Activated CD8-positive, alpha-beta T cell treated with anti-CD3 and anti-CD28 coated beads, Interleukin-2, amount 10 ng/mL, durations not matched to agents 7 days and 5 days (primary cell): ENCODE data around the gene DNHD1. TPM values are rescaled to one million over a fixed set of nuclear protein-coding genes. Genes with fewer than 3 reads are reported as not detected.
A peak's percentile ranks its signal among the peaks of the same experiment; 100 is the strongest.

Experiments
- ATAC-seq: fragments of 150-1000 bp; cut with Tn5 transposase; one replicate; pipeline ENCODE4 v1.10.0; 2021; ENCODE audit warnings: moderate library complexity
- CTCF ChIA-PET: fragments of 350-600 bp; sonication (Branson Sonifier 250); formaldehyde crosslinking; loops from one replicate; lab custom pipeline; 2021; ENCODE audit warnings: antibody characterized with exemption; lab: Charles Lee
- POLR2A ChIA-PET: fragments of 350-600 bp; sonication (Branson Sonifier 250); formaldehyde crosslinking; loops from one replicate; lab custom pipeline; 2021; ENCODE audit warnings: antibody characterized with exemption; lab: Charles Lee
- DNase-seq: peaks from one replicate; pipeline ENCODE4 v3.0.0-alpha.2; 2020
- H3K27ac Mint-ChIP-seq: one replicate; pipeline ENCODE4 v1.8.0; 2021; ENCODE audit warnings: mild to moderate bottlenecking, mixed read lengths
- H3K27me3 Mint-ChIP-seq: one replicate; pipeline ENCODE4 v1.8.0; 2021; ENCODE audit warnings: low read depth, mixed read lengths
- H3K36me3 Mint-ChIP-seq: one replicate; pipeline ENCODE4 v1.8.0; 2021; ENCODE audit warnings: low read depth, mixed read lengths
- H3K4me1 Mint-ChIP-seq: one replicate; pipeline ENCODE4 v1.8.0; 2021; ENCODE audit warnings: low read depth, mixed read lengths
- H3K4me3 Mint-ChIP-seq: one replicate; pipeline ENCODE4 v1.8.0; 2021; ENCODE audit warnings: mild to moderate bottlenecking, mixed read lengths
- H3K9me3 Mint-ChIP-seq: one replicate; pipeline ENCODE4 v1.8.0; 2022; ENCODE audit warnings: mixed read lengths; ENCODE audit not compliant: insufficient read depth
- total RNA-seq, 2 experiments: library from RNA; stranded (reverse); gene quantifications; one replicate each; pipeline ENCODE4 v1.2.3, GENCODE V29; 2021

The DNHD1 gene
- total RNA-seq, 2 experiments from 2014 or later = 17.8 to 18.5 TPM

GRCh38 chr11:6481012-6481923 is 15.8 kb upstream of the DNHD1 start, which contains the start of the genes ARFIP2 and TIMM10B:
Gene ARFIP2, minus strand, starts transcription at chr11:6481331. Its CDS starts 910 bp downstream, at chr11:6480421.
Gene TIMM10B, plus strand, starts transcription at chr11:6481501. Its CDS starts 16 bp downstream, at chr11:6481517.
- H3K27ac Mint-ChIP-seq = peak within 1 kb of the TSS; percentile 97
- peaks cover 38% of the 10 kb centered on the region for H3K4me1 Mint-ChIP-seq
- no peaks in the 10 kb centered on the region for H3K27me3 Mint-ChIP-seq
- ChIA-PET POLR2A (interaction anchor here (0.6 to 3.2 kb wide), 23 partner anchors 8 to 202 kb away, joined by 3 to 21 read pairs (median 4); partner anchors contain the start of genes DNHD1, ILK, MRPL17 and RRP8), CTCF (interaction anchor here (0.7 to 4.8 kb wide), 14 partner anchors 9 to 274 kb away, joined by 3 to 39 read pairs (median 4); partner anchors contain the start of gene MRPL17)
- H3K36me3 Mint-ChIP-seq = peaks cover 45% of the 10 kb centered on the region
- peak within 1 kb of the TSS; percentile 94 for H3K4me3 Mint-ChIP-seq
- DNase-seq (peak; percentile 99), ATAC-seq (peak; percentile 96)
- no peaks in the 10 kb centered on the region for H3K9me3 Mint-ChIP-seq

GRCh38 chr11:6481924-6482275 is 15.2 kb upstream of the DNHD1 start:
- H3K27ac Mint-ChIP-seq = peak overlapping the region; percentile 97

GRCh38 chr11:6482441-6482840 is 14.6 kb upstream of the DNHD1 start:
- no peak for ATAC-seq
- POLR2A ChIA-PET = interaction anchor here (1.1 to 3.2 kb wide), 9 partner anchors 9 to 137 kb away, joined by 3 to 21 read pairs (median 9); partner anchors contain the start of genes DNHD1, ILK, RRP8 and SMPD1
- H3K27ac Mint-ChIP-seq = peak overlapping the region; percentile 97
- H3K9me3 Mint-ChIP-seq = no peaks in the 10 kb centered on the region
- H3K36me3 Mint-ChIP-seq = peaks cover 39% of the 10 kb centered on the region
- CTCF ChIA-PET = interaction anchor here (0.9 to 4.8 kb wide), 10 partner anchors 23 to 255 kb away, joined by 3 to 39 read pairs (median 4); partner anchors contain the start of gene MRPL17
- peaks cover 38% of the 10 kb centered on the region for H3K4me1 Mint-ChIP-seq
- peak overlapping the region; percentile 94 for H3K4me3 Mint-ChIP-seq
- no peak for DNase-seq
- H3K27me3 Mint-ChIP-seq = no peaks in the 10 kb centered on the region

More at GRCh38 chr11:6481924-6482275, 15.2 kb upstream of the DNHD1 start:
- H3K36me3 Mint-ChIP-seq = peaks cover 43% of the 10 kb centered on the region
- DNase-seq (no peak), ATAC-seq (peak; percentile 8)
- H3K4me1 Mint-ChIP-seq = peaks cover 38% of the 10 kb centered on the region
- no peaks in the 10 kb centered on the region for H3K9me3 Mint-ChIP-seq
- no peaks in the 10 kb centered on the region for H3K27me3 Mint-ChIP-seq
- POLR2A ChIA-PET = interaction anchor here (0.8 to 3.2 kb wide), 21 partner anchors 8 to 202 kb away, joined by 3 to 21 read pairs (median 5); partner anchors contain the start of genes DNHD1, ILK, MRPL17 and RRP8
- H3K4me3 Mint-ChIP-seq = peak overlapping the region; percentile 94
- CTCF ChIA-PET = interaction anchor here (1.0 to 4.8 kb wide), 13 partner anchors 8 to 274 kb away, joined by 3 to 39 read pairs (median 4); partner anchors contain the start of gene MRPL17

- Mint-ChIP-seq H3K4me3 (peak overlapping the region; percentile 94), H3K27me3 (no peaks in the 10 kb centered on the region), H3K4me1 (peaks cover 38% of the 10 kb centered on the region), H3K36me3 (peaks cover 36% of the 10 kb centered on the region), H3K27ac (peak overlapping the region; percentile 97), H3K9me3 (no peaks in the 10 kb centered on the region)
- ChIA-PET POLR2A (interaction anchor here (0.8 to 3.2 kb wide), 3 partner anchors 13 to 136 kb away, joined by 3 to 14 read pairs (median 3); partner anchors contain the start of genes DNHD1 and TPP1), CTCF (interaction anchor here (0.9 to 4.8 kb wide), 6 partner anchors 23 to 121 kb away, joined by 3 to 39 read pairs (median 8); no protein-coding TSS in a partner anchor)
- DNase-seq (no peak), ATAC-seq (no peak)
Observed at GRCh38 chr11:6483015-6483414, 14.1 kb upstream of the DNHD1 start.

- Mint-ChIP-seq H3K27ac (no peak overlapping the region), H3K4me3 (no peak overlapping the region), H3K27me3 (no peaks in the 10 kb centered on the region), H3K4me1 (peaks cover 21% of the 10 kb centered on the region), H3K9me3 (no peaks in the 10 kb centered on the region), H3K36me3 (peaks cover 35% of the 10 kb centered on the region)
- ChIA-PET POLR2A (no interaction called here), CTCF (interaction anchor here (1.0 to 4.8 kb wide), 8 partner anchors 7 to 122 kb away, joined by 3 to 39 read pairs (median 5); no protein-coding TSS in a partner anchor)
- DNase-seq = no peak
- ATAC-seq = no peak
Observed at GRCh38 chr11:6485661-6486060, 11.4 kb upstream of the DNHD1 start.

GRCh38 chr11:6486256-6486655 is 10.8 kb upstream of the DNHD1 start:
- Mint-ChIP-seq H3K36me3 (peaks cover 33% of the 10 kb centered on the region), H3K4me1 (peaks cover 16% of the 10 kb centered on the region), H3K9me3 (no peaks in the 10 kb centered on the region), H3K27ac (no peak overlapping the region), H3K4me3 (no peak overlapping the region), H3K27me3 (no peaks in the 10 kb centered on the region)
- DNase-seq (no peak), ATAC-seq (no peak)
- POLR2A ChIA-PET = interaction anchor here (1.0 kb wide), 1 partner anchor 13 kb away, joined by 3 read pairs; the partner anchor contains the start of gene TRIM3
- CTCF ChIA-PET = interaction anchor here (1.1 to 5.0 kb wide), 7 partner anchors 13 to 123 kb away, joined by 3 to 30 read pairs (median 5); no protein-coding TSS in a partner anchor

- Mint-ChIP-seq H3K9me3 (no peaks in the 10 kb centered on the region), H3K4me1 (peaks cover 16% of the 10 kb centered on the region), H3K27me3 (no peaks in the 10 kb centered on the region), H3K36me3 (peaks cover 34% of the 10 kb centered on the region), H3K4me3 (no peak overlapping the region), H3K27ac (no peak overlapping the region)
- ChIA-PET CTCF (interaction anchor here (1.1 to 5.0 kb wide), 7 partner anchors 12 to 124 kb away, joined by 3 to 30 read pairs (median 3); no protein-coding TSS in a partner anchor), POLR2A (interaction anchor here (1.0 kb wide), 1 partner anchor 13 kb away, joined by 3 read pairs; the partner anchor contains the start of gene TRIM3)
- ATAC-seq = no peak
- no peak for DNase-seq
Observed at GRCh38 chr11:6486938-6487337, 10.1 kb upstream of the DNHD1 start.

- POLR2A ChIA-PET = no interaction called here
- Mint-ChIP-seq H3K27ac (no peak overlapping the region), H3K27me3 (no peaks in the 10 kb centered on the region), H3K4me3 (no peak overlapping the region), H3K4me1 (peaks cover 4% of the 10 kb centered on the region), H3K9me3 (no peaks in the 10 kb centered on the region), H3K36me3 (peaks cover 30% of the 10 kb centered on the region)
- ATAC-seq (no peak), DNase-seq (no peak)
- CTCF ChIA-PET = interaction anchor here (1.0 to 5.0 kb wide), 2 partner anchors 17 to 109 kb away, joined by 3 to 30 read pairs; no protein-coding TSS in a partner anchor
Observed at GRCh38 chr11:6488342-6488741, 8.7 kb upstream of the DNHD1 start.

- Mint-ChIP-seq H3K36me3 (peaks cover 28% of the 10 kb centered on the region), H3K4me3 (no peak overlapping the region), H3K27me3 (no peaks in the 10 kb centered on the region), H3K27ac (no peak overlapping the region), H3K9me3 (no peaks in the 10 kb centered on the region), H3K4me1 (no peaks in the 10 kb centered on the region)
- no peak for ATAC-seq
- CTCF ChIA-PET = interaction anchor here (2.5 to 5.0 kb wide), 2 partner anchors 17 to 110 kb away, joined by 13 to 30 read pairs; no protein-coding TSS in a partner anchor
- no peak for DNase-seq
- POLR2A ChIA-PET = no interaction called here
Observed at GRCh38 chr11:6488821-6489220, 8.3 kb upstream of the DNHD1 start.

GRCh38 chr11:6489306-6489705 is 7.8 kb upstream of the DNHD1 start:
- Mint-ChIP-seq H3K4me1 (no peaks in the 10 kb centered on the region), H3K27me3 (no peaks in the 10 kb centered on the region), H3K4me3 (no peak overlapping the region), H3K9me3 (no peaks in the 10 kb centered on the region), H3K36me3 (peaks cover 28% of the 10 kb centered on the region), H3K27ac (no peak overlapping the region)
- ChIA-PET POLR2A (interaction anchor here (1.4 kb wide), 1 partner anchor 8 kb away, joined by 6 read pairs; the partner anchor contains the start of genes ARFIP2 and TIMM10B), CTCF (interaction anchor here (1.7 to 5.0 kb wide), 3 partner anchors 8 to 111 kb away, joined by 4 to 30 read pairs (median 13); partner anchors contain the start of genes ARFIP2 and TIMM10B)
- no peak for DNase-seq
- ATAC-seq = no peak
